HG03575 (cell line): ENCODE data around the gene STMN1.

Experiments used
- ATAC-seq: cut with Tn5 transposase; IDR thresholded peaks from one replicate; pipeline ENCODE4 v1.9.1; 2021; ENCODE audit not compliant: unreplicated experiment, insufficient number of reproducible peaks, low FRiP score; ENCODE audit errors: extremely low read depth

The STMN1 gene

GRCh38 chr1:25898223-25899015, 7.8 kb downstream of the STMN1 start:
- ATAC-seq: no peak

GRCh38 chr1:25897754-25898153, 8.5 kb downstream of the STMN1 start:
- ATAC-seq: no peak

DNA sequence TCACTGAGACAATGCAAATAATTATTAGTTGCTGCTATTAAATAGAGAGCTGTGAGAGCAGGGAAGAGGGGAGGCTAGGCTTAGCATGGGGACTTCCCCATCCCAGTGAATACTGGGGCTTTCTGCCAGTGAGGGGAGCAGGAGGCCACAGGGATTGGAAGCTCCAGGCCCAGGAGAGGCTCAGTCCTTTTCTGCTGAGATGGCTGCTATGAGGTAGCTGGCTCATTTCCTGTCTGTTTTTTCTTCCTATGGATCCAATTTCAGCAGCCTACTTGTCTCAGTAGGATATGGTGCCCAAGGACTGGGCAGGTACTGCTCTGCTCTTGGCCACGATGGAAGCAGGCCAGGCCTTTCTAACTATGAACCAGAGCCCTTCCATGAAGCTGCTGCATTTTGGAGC, 10.0 kb downstream of the STMN1 start:
- no peak for ATAC-seq

- no peak for ATAC-seq
These were observed 10.7 kb downstream of the STMN1 start for GRCh38 chr1:25895365-25895990.

- no peak for ATAC-seq
These were observed 13.1 kb downstream of the STMN1 start for GRCh38 chr1:25893116-25893515.

- ATAC-seq: no peak
These were observed 14.6 kb downstream of the STMN1 start for GRCh38 chr1:25891606-25892005.

DNA sequence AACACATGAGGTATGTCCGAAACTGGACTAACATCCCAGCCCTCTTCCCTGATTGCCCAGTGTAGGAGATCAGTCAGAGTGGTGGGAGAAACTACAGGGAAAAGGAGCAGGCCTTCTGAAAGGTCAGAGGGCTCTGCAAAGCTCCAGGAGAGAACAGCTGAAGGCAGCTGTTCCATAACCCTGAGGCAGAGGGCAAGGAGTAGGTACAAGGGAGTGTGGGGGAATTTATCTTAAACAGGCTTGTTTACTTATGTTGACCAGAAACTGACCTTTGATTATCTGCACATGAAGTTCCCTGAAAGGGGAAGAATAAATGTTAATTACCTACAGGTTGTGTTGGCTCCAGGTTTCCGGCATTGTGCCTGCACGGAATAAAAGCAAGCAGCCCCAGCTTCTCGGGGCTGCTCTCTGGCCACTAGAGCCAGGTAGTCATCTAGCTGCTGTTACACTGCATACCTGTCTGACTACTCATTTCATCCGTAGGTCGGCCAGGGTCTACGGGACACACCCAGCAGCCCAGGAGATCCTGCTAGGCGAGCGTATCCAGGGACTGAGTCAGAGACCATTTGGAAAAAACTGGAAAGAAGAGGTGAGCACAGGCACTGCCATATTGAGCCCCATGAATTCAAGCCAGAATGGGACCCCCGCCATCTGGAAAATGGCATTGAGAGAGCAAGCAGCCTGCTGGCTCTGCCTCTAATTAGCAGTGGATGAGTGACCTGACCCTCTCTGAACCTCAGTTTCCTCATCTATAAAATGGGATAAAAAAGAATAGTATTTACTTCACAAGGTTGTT, 15.8 kb downstream of the STMN1 start:
- ATAC-seq: no peak

DNA sequence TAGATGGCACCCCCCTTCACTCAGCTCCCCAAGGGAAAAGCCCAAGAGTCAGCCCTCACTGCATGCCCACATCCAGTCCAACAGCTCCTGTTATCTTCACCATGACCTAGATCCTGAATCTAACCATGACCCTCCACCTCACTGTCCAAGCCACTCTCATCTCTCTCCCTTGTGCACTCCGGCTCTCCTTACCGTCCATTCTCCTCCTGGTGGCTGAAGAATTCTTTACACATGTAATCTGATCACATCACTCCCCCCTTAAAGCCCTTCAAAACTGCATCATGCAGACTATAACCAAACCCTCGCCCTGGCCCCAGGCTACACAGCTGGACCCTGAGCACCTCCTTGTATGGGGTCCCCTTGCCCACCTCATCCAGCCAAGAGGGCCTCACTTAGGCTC, 16.7 kb downstream of the STMN1 start:
- ATAC-seq: no peak

DNA sequence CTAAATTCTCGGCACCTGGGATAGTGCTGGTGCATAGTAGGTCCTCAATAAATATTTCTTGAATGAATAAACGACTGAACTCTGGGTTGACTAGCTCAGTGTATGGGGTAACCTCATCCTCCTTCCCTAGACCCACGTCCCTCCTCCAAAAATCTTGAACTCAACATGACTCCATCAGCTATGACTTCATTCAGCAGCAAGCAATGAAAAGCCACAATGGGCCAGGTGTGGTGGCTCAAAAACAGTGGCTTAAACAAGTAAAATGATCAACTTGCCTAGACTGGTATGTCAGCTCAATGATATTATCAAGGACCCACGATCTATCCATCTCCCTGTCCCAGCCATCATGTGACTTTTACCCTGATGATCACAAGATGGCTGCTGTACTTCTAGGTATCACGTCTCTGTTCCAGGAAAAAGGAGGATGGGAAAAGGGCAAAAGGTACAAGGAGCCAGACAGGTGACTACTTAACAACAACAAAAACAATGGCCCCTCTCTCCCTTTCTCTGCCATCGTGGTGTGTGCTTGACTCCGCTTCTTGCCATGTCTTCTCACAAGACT, 17.7 kb downstream of the STMN1 start:
- ATAC-seq: no peak

DNA sequence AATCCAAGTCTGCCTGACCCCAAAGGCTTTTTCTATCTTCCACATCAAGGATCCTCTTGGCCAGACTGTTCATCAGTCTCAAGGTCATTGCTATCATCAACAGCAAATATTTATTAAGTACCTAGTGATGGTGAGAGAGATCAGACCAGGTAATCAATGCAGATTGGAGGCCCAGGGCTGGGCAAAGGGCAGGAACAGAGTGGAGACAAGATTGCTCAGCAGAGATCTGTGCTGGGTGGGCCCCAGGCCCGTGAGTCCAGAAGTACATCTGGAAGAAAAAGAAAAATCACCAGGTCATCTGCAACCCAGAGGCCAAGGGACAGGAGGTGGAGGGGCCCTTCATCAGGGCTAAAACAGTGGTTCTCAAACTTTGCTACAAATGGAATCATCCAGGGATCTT, 20.6 kb downstream of the STMN1 start:
- ATAC-seq: no peak

GRCh38 chr1:25881266-25881665, 25.0 kb downstream of the STMN1 start:
- ATAC-seq: no peak

- ATAC-seq: no peak
These were observed 25.7 kb downstream of the STMN1 start for GRCh38 chr1:25880518-25880917.

DNA sequence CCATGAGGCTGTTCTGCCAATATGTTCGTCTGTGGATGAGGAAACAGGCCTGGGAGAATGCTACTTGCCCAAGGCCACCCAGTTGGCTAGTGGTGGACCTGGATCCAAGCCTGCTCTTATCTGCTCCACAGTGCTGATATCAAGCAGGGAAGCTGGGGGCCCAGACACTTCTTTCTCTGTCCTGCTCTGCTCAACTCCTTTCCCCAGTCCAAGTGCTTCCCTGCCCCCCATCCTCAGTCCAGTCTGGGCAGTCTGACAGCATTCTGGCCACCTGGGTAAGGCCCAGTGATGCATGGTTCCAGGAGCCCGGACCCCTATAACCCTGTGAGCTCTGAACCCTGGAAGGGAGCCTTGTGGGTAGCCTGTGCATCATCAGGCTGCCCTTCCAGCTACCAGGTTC, 26.5 kb downstream of the STMN1 start:
- no peak for ATAC-seq

- ATAC-seq: no peak
These were observed 27.5 kb downstream of the STMN1 start for GRCh38 chr1:25878690-25879089.

DNA sequence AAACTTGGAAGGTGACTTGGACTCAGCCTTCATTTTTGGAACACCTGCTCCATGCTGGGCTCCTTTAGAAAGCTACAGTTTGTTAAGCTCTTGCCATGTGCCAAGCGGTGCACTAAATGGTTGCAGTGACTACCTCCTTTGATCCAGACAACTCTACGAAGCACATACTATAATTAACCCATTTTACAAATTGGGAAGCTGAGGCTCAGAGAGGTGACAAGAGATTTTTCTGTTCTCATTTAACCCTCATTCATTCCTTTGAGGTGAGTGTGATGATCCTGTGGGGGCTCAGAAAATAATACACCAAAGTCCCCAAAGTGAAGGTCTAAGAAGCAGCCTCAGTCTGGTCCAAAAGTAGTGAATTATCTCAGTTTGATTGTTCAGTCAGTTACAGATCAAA, 29.1 kb downstream of the STMN1 start:
- no peak for ATAC-seq

DNA sequence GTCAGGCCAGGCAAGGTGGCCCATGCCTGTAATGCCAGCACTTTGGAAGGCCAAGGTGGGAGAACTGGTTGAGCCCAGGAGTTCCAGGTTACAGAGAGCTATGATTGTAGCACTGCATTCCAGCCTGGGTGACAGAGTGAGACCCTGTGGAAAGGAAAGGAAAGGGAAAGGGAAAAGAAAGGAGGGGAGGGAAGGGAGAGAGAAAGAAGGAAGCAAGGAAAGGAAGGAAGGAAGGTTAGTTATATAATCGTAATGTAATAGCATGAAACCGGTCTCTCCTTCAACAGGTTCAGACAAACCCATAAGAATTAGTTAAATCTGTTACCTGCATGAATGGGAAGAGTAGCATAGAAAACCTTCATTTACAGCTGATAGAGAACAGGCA, 29.5 kb downstream of the STMN1 start:
- ATAC-seq: no peak

GRCh38 chr1:25875856-25876692, 30.1 kb downstream of the STMN1 start:
- ATAC-seq: no peak

GRCh38 chr1:25875154-25875855, 30.9 kb downstream of the STMN1 start, which contains the start of gene PAQR7:
TSS of gene PAQR7 (minus strand) at chr1:25875708. CDS start at chr1:25863839, 11,869 bp downstream.
- ATAC-seq: no peak
